Stimulated activated naive CD8-positive, alpha-beta T cell treated with anti-CD3 and anti-CD28 coated beads, Interleukin-15, amount 100 ng/mL, for 72 hours (primary cell): ENCODE results near the gene DDX41.
"Not testable (repeated sequence)": the region's sequence is repeated elsewhere in the genome, so short reads cannot be mapped to it uniquely, and the experiment has no call there.

ENCODE experiments used
- ATAC-seq: fragments of 150-1000 bp; cut with Tn5 transposase; 2 replicates; pipeline ENCODE4 v1.10.0; 2021; ENCODE audit warnings: mild to moderate bottlenecking, moderate library complexity
- DNase-seq, 2 donors: peaks; one replicate each; pipeline ENCODE4 v3.0.0; 2021 to 2022
- H3K27ac Mint-ChIP-seq, 2 donors: one replicate each; pipeline ENCODE4 v1.8.0; 2022; ENCODE audit warnings: mild to moderate bottlenecking in 2 of 2, mixed read lengths in 2 of 2, moderate library complexity in 2 of 2
- H3K27me3 Mint-ChIP-seq: one replicate; pipeline ENCODE4 v1.8.0; 2022; ENCODE audit warnings: mixed read lengths
- H3K4me1 Mint-ChIP-seq: one replicate; pipeline ENCODE4 v1.8.0; 2022; ENCODE audit warnings: mild to moderate bottlenecking, mixed read lengths
- H3K4me3 Mint-ChIP-seq, 2 donors: one replicate each; pipeline ENCODE4 v1.8.0; 2022; ENCODE audit warnings: mild to moderate bottlenecking in 2 of 2, mixed read lengths in 2 of 2, moderate library complexity in 1 of 2
- H3K9me3 Mint-ChIP-seq, 2 donors: one replicate each; pipeline ENCODE4 v1.8.0; 2022; ENCODE audit warnings: mixed read lengths in 2 of 2

The DDX41 gene

DNA sequence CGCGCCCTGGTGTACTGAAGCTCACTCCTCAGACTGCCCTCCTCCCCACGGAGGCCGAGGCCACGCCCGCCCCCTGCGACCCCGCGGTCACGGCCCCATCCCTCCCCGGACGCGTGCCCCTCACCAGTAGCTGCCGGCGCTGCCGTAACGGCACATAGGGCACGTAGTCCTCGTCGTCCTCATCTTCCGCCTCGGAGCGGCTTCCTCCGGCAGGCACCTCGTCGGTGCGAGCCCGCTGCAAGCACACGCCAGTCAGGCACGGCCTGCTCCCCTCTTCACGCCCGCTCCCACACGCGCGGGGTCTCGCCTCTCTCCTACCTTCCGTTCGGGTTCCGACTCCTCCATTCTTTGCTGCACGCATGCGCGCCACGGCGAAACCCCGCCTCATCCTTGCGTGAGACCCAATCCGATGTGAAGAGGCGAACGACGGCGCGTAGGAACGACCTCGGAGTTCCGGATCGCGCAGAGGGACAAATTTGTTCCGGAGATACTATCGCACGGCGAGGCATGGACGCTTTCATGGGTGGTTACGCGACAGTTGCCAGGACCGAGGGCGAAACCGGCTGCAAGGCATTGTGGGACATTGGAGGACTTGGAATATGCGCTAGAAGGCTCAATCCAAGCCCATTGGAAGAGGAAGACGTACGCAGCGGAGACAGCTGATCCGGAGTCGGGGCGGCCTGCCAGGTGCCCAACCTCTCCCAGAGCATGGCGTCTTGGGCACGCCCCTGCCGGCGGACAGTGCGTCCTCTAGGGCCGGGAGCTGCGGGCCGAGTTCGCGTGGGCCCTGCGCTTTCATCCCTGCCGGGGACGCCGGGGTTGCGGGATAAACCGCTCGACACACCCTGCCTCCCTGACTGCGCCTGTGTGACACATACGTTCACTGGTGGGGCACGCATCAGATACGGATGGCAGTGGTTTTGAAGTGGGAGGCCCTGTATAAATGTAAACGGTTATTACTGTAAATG, at the start of gene DDX41:
DDX41 (minus strand) TSS at position 361 of the 968 bp plus-strand sequence; CDS start at position 345, 16 bp downstream.
- peaks cover 72% of the 10 kb centered on the region for H3K4me1 Mint-ChIP-seq
- no peaks in the 10 kb centered on the region for H3K9me3 Mint-ChIP-seq
- H3K27me3 Mint-ChIP-seq: no peaks in the 10 kb centered on the region
- peak within 1 kb of the TSS; percentile 93 to 94 for H3K27ac Mint-ChIP-seq
- peak within 1 kb of the TSS; percentile 89 to 93 for H3K4me3 Mint-ChIP-seq
- DNase-seq: peak; percentile 95 to 96
- peak; percentile 92 for ATAC-seq

DNA sequence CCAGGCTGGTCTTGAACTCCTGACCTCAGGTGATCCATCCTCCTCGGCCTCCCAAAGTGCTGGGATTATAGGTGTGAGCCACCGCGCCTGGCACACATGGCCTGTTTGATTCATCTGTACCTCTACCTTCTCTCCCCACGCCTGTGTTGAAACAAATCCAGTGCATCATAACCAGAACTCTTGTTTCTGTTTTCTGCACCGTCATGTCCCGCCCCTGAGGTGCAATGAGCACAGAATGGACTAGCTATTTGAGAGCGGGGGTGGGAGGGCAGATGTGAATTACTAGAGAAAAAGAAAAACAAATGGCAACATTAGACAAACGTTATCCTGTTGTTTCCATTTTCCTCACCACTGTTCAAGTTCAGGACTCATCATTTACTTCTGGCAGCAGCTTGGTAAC, 48.3 kb upstream of the DDX41 start:
- H3K27ac Mint-ChIP-seq: no peak overlapping the region
- H3K27me3 Mint-ChIP-seq: no peaks in the 10 kb centered on the region
- no peak for ATAC-seq
- DNase-seq: no peak
- peaks cover 6% of the 10 kb centered on the region for H3K4me1 Mint-ChIP-seq
- H3K9me3 Mint-ChIP-seq: no peaks in the 10 kb centered on the region
- H3K4me3 Mint-ChIP-seq: no peak overlapping the region

DNA sequence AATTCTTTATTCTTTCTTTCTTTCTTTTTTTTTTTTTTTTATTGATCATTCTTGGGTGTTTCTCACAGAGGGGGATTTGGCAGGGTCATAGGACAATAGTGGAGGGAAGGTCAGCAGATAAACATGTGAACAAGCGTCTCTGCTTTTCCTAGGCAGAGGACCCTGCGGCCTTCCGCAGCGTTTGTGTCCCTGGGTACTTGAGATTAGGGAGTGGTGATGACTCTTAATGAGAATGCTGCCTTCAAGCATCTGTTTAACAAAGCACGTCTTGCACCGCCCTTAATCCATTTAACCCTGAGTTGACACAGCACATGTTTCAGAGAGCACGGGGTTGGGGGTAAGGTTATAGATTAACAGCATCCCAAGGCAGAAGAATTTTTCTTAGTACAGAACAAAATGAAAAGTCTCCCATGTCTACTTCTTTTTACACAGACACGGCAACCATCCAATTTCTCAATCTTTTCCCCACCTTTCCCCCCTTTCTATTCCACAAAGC, 42.7 kb upstream of the DDX41 start:
- ATAC-seq, DNase-seq, H3K9me3 Mint-ChIP-seq, H3K4me1 Mint-ChIP-seq, H3K4me3 Mint-ChIP-seq, H3K27me3 Mint-ChIP-seq, H3K27ac Mint-ChIP-seq: not testable (repeated sequence)

DNA sequence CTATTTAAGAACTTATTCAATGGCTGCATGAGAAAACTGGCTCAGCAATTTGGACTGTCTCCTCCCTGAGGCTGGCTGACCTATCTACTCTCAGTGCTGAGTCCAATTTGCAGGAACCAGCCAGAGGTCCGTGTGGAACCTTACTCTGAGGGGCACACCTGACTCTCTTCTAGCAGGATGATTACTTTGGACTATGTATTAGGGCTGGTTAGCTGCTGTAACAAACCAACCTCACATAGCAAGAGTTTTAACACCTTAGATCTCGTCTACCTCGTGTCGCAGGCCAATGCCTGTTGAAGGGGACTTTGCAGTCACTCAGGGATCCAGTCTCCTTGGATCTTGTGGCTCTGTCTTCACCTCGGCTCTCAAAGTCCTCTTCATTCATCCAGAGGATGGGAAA, 41.0 kb upstream of the DDX41 start:
- H3K27me3 Mint-ChIP-seq: no peaks in the 10 kb centered on the region
- peaks cover 19% of the 10 kb centered on the region for H3K4me1 Mint-ChIP-seq
- ATAC-seq (no peak), DNase-seq (no peak)
- no peak overlapping the region for H3K27ac Mint-ChIP-seq
- H3K4me3 Mint-ChIP-seq: no peak overlapping the region
- no peaks in the 10 kb centered on the region for H3K9me3 Mint-ChIP-seq

DNA sequence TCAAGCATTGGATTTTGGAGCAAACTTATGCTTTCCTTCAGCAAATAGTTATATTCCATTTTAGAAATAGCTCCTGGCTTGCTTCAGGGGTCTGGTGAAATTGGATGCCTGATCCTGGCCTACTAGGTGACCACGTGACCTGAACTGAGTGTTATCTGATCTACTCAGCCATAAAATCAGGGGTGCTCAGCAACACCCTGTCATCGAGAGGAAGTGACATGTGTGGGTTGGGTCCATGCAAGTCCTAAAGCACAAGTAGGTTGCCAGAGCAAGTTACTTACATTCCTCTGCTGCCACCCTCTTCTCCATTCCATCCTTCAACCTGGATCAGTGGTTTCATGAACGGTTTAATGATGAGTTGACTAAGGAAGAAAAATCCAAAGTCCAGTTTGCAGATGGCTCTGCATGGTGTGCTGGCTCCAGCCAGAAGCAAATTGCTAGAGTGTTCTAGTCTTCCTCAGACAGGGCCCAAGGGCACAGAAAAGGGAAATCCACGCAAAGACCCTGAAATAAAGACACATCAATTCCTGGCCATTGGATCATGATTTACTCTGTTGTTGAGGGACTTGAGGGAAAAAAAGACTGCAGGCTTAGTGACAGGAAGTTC, 40.4 kb upstream of the DDX41 start:
- Mint-ChIP-seq H3K4me3 (no peak overlapping the region), H3K9me3 (no peaks in the 10 kb centered on the region), H3K27me3 (no peaks in the 10 kb centered on the region), H3K4me1 (peaks cover 25% of the 10 kb centered on the region), H3K27ac (no peak overlapping the region)
- ATAC-seq (no peak), DNase-seq (no peak)

DNA sequence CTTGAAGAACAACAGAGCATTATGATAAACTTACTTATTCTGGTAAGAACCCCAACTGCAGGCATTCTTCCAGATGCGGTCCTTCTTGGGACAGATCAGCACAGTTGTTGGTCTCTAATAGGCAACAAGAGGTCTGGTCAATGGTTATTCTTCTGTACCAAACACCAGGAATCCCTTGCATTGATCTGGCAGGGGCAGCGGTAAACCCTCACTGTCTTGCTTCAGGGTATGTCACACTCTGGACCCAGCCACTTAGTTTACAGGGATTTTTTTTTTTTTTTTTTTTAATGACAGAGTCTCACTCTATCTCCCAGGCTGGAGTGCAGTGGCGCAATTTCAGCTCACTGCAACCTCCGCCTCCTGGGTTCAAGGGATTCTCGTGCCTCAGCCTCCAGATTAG, 38.9 kb upstream of the DDX41 start:
- H3K4me3 Mint-ChIP-seq: peak overlapping the region; percentile 10 to 89
- no peaks in the 10 kb centered on the region for H3K27me3 Mint-ChIP-seq
- no peak overlapping the region for H3K27ac Mint-ChIP-seq
- no peak for ATAC-seq
- no peak for DNase-seq
- H3K9me3 Mint-ChIP-seq: no peaks in the 10 kb centered on the region
- H3K4me1 Mint-ChIP-seq: peaks cover 29% of the 10 kb centered on the region

DNA sequence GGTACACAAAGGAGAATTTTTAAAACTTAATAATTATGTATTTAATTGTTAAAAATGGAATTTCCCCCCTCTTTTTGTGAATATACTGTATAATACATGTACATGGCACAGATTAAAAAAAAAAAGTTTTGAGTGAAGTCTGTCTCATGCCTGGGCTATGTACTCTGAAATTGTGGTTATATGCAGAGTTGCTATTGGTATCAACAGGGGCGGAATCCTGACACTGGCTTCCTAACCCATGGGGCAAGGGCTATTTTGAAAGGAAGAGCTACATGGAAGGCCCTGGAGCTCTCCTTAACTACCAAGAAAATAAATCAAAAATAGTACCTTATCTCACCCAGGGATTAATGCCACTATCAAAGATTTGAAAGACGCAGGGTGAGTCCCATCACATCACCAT, 38.5 kb upstream of the DDX41 start:
- Mint-ChIP-seq H3K4me3 (peak overlapping the region; percentile 89 to 91), H3K9me3 (no peaks in the 10 kb centered on the region), H3K27ac (peak overlapping the region in 1 of 2 donors; percentile 95), H3K27me3 (no peaks in the 10 kb centered on the region), H3K4me1 (peaks cover 29% of the 10 kb centered on the region)
- DNase-seq (no peak), ATAC-seq (no peak)

DNA sequence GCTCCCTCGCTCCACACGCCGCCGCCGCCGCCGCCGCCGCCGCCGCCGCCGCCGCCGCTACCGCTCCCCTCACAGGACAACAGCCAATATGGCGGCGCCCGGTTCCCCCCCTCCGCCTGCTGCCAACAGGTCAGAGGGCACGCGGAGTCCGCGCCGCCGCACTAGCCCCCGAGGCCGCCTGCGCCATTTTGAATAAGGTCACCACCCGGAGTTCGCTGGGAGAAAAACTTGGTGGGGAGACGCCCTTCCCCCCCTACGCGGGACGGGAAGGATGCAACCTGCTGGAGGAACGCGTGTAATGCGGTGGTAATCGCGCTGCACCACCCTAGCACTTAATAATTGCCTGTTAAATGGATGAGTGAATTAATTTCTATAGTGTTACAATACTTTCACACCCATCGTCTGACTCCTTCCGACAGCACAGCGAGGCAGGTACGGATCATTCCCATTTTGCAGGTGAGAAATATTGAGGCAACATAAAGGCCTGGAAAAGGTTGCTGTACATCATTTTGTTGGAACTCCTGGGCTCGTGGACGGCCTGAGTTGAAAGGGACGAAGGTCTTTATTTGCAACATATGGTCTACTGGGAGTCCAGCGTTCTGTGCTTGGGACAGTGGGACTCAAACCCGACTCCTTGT, 37.8 kb upstream of the DDX41 start, which contains the start of gene FAM193B:
FAM193B (minus strand) TSS at position 90 of the 638 bp plus-strand sequence. CDS start 105 bp downstream, outside the sequence.
- Mint-ChIP-seq H3K27ac (peak within 1 kb of the TSS; percentile 94 to 95), H3K27me3 (no peaks in the 10 kb centered on the region), H3K4me1 (peaks cover 29% of the 10 kb centered on the region), H3K9me3 (no peaks in the 10 kb centered on the region), H3K4me3 (peak within 1 kb of the TSS; percentile 89 to 91)
- DNase-seq (peak; percentile 93 to 97), ATAC-seq (peak; percentile 98)

DNA sequence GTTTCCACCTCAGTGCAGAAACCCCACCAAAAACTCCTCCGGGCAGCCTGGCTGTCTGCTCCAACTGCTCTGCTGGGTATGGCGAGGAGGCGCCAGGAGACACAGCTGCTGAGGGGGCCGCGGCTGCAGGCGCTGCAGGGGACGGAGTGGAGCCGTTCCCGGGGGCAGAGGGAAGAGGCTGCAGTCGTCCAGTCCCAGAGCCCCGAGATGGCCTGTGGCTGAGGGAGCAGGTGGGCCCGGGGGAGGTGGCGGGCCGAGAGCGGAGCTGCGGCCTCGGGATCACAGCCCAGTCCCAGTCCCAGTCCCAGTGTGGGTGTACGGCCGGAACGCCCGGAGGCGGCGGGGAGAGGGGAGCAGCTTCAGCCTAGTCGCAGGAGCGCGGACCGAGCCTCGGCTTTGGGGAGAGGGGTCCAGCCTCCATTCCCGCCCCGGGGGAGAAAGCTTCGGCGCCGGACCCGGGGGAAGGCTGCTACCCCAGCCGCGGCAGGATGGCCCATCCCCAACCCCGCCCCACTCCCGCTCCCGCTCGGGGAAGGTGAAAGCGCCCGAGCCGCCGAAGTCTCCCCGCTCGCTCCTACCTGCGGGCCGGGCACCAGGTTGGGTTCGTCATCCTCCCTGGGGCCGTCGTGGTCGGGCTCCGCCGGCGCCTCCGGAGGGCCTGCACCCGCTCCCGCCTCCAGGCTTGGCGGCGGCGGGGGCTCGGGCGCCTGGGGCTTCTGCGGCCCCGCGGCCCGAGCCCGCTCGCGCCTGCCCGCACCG, 37.1 kb upstream of the DDX41 start:
- H3K27ac Mint-ChIP-seq: peak overlapping the region in 1 of 2 donors; percentile 78
- peak; percentile 46 for DNase-seq
- H3K4me3 Mint-ChIP-seq: peak overlapping the region; percentile 86 to 89
- H3K27me3 Mint-ChIP-seq: no peaks in the 10 kb centered on the region
- peak; percentile 65 for ATAC-seq
- H3K4me1 Mint-ChIP-seq: peaks cover 29% of the 10 kb centered on the region
- no peaks in the 10 kb centered on the region for H3K9me3 Mint-ChIP-seq

DNA sequence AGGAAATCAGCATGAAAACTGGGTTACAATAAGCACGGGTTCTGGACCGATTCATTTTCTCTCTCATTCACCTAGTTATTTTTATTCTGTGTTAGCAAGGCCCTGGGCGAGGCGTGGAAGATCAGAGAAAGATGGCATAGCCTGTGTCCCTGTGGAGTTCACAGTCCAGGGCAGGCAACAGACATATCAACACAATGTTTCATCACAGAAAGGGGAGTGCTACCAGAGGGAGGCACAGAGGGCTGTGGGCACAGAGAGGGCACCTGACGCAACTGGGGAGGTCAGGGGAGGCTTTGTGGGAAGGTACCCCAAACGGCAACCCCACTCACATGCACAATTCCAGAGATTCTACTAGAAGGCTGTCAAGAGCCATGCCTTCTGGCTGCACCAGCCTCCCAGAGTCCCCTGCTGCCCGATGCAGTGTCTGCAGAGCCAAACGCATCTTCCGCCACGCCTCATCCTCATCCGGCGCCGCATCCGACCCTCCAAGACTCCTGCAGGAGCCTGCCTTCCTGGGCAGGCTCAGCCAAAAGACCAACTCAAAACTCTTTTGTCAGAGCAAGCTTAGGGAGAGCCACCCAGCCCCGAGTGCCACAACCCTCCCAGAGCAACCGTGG, 36.2 kb upstream of the DDX41 start:
- no peaks in the 10 kb centered on the region for H3K27me3 Mint-ChIP-seq
- no peak for DNase-seq
- H3K4me3 Mint-ChIP-seq: peak overlapping the region; percentile 86 to 89
- H3K4me1 Mint-ChIP-seq: peaks cover 29% of the 10 kb centered on the region
- ATAC-seq: no peak
- H3K27ac Mint-ChIP-seq: peak overlapping the region in 1 of 2 donors; percentile 79
- no peaks in the 10 kb centered on the region for H3K9me3 Mint-ChIP-seq

DNA sequence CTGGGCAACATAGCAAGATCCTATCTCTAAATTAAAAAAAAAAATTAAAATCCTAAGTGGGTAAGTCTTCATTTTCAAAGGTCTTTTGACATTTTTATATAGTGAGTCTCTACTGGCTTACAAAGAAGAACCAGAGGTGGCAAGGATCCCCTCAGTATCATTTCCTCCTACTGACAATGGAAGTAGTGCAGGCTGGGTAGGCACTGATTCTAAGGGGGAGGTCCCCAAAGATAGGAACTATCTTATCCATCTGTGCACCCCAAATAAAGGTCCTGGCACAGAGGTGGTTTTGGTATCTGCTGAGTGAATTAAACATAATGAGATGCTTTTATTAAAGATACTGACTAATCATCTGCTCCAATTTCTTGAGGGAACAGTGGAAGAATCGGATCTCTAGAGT, 33.4 kb upstream of the DDX41 start:
- H3K27ac Mint-ChIP-seq: no peak overlapping the region
- DNase-seq: no peak
- no peak for ATAC-seq
- H3K4me1 Mint-ChIP-seq: peaks cover 37% of the 10 kb centered on the region
- H3K4me3 Mint-ChIP-seq: no peak overlapping the region
- H3K27me3 Mint-ChIP-seq: no peaks in the 10 kb centered on the region
- no peaks in the 10 kb centered on the region for H3K9me3 Mint-ChIP-seq

DNA sequence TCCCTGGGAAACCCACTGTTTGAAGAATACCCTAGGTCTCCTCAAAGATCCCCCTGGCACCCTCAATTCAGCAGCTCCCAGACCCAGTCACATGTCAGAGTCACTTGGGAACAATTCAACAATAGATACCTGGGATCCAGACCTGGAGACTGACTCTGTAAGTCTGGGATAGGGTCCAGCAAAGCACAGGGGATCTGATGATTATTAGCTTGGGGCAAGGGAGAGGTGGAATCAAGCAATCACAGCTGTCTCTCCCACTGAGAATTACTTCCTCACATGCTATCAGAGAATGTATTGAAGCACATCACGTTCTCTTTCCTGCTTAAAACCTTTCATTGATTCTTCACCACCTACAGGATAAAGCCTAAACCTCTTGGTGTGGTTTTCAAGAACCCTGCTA, 31.7 kb upstream of the DDX41 start:
- ATAC-seq: no peak
- no peaks in the 10 kb centered on the region for H3K27me3 Mint-ChIP-seq
- H3K9me3 Mint-ChIP-seq: no peaks in the 10 kb centered on the region
- no peak for DNase-seq
- no peak overlapping the region for H3K27ac Mint-ChIP-seq
- peaks cover 29% of the 10 kb centered on the region for H3K4me1 Mint-ChIP-seq
- no peak overlapping the region for H3K4me3 Mint-ChIP-seq

DNA sequence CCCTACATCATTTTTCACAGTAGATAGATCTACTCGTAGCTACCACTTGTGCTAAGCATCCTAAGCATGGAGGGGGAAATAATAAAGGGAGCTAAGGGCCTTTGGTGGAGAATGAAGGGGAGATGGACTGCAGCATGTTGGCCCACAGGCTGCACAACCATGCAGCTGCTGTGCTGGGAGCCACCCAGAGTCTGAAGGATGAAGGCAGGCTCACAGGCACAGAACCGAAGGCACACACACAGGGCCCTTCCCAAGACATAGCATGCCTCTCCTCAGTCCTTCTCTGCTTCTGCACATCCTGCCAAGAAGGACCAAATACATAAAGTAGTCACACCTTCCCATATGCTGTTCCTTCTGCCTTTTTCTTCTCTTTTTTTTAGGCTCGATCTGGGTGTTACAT, 31.0 kb upstream of the DDX41 start:
- Mint-ChIP-seq H3K4me3 (no peak overlapping the region), H3K9me3 (no peaks in the 10 kb centered on the region), H3K27ac (no peak overlapping the region), H3K4me1 (peaks cover 21% of the 10 kb centered on the region), H3K27me3 (no peaks in the 10 kb centered on the region)
- ATAC-seq (no peak), DNase-seq (no peak)

DNA sequence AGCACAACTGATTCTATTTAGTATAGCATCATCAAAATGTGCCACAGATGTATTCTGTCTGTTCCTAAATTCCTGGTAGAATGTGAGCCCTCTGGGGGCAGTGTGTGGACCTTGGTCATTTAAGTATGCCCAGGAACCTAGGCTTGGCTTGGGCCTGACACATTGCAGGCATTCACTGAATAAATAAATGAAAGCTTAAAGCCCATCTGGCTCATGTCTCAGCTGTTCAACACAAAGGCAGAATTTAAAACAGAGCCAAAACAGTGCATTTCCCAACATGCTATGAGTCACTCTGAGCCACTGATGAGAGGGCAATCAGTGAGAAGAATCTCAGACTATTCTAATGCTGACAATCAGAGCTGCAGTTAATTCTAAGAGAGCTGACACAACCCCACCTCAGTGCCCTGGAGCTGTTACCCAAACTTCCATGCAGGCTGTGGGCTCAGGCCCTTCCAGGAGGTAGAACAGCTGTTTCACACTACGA, 29.5 kb upstream of the DDX41 start:
- H3K27ac Mint-ChIP-seq: no peak overlapping the region
- H3K4me3 Mint-ChIP-seq: no peak overlapping the region
- ATAC-seq (no peak), DNase-seq (no peak)
- H3K27me3 Mint-ChIP-seq: no peaks in the 10 kb centered on the region
- no peaks in the 10 kb centered on the region for H3K9me3 Mint-ChIP-seq
- H3K4me1 Mint-ChIP-seq: peaks cover 11% of the 10 kb centered on the region
